Left forelimb (tissue), 1 donor: ENCODE measurements around the gene IL4I1.

Source experiments
- DNase-seq: peaks from one replicate; pipeline ENCODE4 v3.0.0-alpha.2; 2018; ENCODE audit warnings: low spot score

The IL4I1 gene

DNA sequence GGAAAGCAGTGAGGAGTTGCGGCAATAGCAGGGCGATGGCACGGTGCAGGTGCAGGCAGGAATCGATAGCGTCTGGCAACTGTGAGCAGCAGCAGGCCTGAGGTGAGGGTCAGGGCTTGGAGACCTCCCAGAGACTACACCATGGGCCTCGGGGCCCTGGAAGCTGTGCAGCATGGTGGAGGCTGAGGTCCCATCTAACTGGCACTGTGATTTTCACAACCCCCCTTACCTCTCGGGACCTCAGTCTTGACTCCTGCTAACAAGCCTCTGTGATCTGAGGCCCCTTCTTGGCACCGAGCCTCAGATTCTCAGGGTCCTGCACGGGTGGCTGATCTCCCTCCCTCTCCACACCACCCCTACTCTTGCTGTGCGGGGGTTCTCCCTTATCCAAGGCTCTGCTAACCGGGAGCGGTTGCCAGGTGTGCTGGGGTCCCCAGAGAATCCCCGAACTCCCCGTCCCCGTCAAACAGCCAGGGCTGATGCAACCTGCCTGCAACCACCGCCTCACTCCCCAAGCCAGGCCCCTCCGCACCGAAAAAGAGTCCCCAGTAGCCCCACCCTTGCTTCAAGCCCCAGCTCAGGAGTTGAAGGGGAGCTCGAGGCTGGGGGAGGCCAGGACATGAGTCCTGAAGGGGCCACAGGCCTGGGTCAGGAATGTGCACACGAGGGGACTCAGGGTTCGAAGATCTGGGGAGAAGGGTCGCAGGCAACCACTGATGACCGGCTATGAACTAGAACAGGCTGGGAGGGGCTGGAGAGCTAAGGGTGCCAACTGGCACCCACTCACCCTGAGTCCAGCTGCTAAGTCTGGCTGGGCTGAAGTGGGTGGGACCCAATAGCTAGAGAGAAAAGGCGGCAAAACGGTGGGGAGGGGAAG is 27.6 kb upstream of the IL4I1 start:
- no peak for DNase-seq

GRCh38 chr19:49923055-49924003 is 26.6 kb upstream of the IL4I1 start:
- no peak for DNase-seq

GRCh38 chr19:49921871-49922795 is 25.4 kb upstream of the IL4I1 start:
- DNase-seq, result no peak

DNA sequence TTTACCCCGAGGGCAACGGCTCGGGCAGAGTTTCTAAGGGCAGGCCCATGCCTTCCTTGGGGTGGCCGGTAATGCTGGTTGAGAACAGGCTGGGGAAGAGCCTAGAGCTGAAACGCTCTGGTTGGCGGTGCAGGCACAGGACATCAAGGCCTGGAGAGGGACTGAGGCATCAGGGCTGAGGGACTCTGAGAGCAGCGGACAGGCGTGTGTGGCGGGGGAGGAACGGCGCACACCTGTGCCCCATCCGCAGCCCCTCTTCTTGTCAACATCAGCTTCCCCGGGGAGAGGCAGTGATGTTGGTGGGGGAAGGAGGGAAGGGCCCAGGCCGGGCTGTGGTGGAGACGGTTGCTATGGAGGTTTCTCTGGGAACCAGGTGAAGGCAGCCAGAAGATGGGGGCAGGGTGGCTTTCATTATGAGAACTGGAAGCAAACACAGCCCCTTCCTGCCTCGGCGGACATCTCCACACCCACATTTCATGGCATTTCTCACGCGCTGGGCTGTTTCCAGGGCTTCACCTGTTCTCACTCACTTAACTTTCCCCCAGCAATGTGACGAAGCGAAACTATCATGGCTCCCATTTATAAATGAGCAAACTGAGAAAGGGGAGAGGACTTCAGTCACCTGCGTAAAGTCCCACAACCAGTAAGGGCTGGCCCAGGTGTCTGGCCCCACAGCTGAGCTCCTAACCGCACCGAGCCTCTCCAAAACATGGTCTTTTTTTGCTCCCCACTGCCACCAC is 24.1 kb upstream of the IL4I1 start:
- DNase-seq, result no peak

- DNase-seq, result no peak
These were observed 21.4 kb upstream of the IL4I1 start for GRCh38 chr19:49918089-49918488.

DNA sequence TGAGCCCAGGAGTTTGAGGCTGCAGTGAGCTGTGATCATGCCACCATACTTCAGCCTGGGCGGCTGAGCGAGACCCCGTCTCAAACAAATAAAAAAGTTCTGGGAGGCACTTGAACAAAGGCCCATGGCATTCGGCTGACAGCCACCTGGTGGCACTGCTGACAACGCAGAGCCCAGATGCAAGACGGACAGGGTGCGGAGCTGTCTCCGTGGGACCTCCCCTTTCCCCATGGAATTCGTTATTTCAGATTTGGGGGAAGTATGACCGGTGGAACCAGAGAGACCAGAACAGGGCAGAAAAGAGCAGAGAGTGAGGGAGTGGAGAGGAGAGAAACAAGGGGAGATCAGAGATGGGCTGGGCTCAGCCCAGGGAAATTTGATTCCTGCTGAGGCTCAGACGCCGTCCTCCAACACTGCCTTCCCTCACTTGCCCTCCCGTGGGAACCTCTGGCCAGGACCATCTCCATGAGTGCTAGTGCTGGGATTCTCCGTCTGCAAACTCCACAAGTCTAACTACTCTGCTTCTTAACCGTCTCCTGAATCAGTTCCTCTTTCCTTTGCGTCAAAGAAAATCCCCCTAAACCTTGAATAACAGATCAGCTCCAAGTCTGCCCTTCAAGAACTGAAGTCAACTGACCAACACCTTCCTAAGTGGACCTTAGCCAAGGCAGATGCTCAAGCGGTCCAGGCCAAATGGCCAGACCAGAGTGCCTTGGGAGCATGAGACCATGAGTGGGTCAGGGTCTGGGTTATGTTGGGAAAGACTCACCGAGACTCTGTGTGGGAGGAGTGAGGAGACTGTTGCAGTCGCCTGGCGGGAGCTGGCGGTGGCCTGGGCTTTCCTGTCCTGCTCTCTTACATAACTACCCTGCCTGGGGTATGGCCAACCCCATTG is 20.4 kb upstream of the IL4I1 start:
- DNase-seq, result no peak

GRCh38 chr19:49915271-49915670 is 18.6 kb upstream of the IL4I1 start:
- DNase-seq, result no peak

- DNase-seq, result no peak
These were observed 17.0 kb upstream of the IL4I1 start for GRCh38 chr19:49913720-49914119.

- DNase-seq, result no peak
These were observed 16.4 kb upstream of the IL4I1 start for GRCh38 chr19:49912965-49913685.

- no peak for DNase-seq
These were observed 14.9 kb upstream of the IL4I1 start for GRCh38 chr19:49911381-49912145.

GRCh38 chr19:49910179-49910578 is 13.5 kb upstream of the IL4I1 start:
- DNase-seq, result no peak

DNA sequence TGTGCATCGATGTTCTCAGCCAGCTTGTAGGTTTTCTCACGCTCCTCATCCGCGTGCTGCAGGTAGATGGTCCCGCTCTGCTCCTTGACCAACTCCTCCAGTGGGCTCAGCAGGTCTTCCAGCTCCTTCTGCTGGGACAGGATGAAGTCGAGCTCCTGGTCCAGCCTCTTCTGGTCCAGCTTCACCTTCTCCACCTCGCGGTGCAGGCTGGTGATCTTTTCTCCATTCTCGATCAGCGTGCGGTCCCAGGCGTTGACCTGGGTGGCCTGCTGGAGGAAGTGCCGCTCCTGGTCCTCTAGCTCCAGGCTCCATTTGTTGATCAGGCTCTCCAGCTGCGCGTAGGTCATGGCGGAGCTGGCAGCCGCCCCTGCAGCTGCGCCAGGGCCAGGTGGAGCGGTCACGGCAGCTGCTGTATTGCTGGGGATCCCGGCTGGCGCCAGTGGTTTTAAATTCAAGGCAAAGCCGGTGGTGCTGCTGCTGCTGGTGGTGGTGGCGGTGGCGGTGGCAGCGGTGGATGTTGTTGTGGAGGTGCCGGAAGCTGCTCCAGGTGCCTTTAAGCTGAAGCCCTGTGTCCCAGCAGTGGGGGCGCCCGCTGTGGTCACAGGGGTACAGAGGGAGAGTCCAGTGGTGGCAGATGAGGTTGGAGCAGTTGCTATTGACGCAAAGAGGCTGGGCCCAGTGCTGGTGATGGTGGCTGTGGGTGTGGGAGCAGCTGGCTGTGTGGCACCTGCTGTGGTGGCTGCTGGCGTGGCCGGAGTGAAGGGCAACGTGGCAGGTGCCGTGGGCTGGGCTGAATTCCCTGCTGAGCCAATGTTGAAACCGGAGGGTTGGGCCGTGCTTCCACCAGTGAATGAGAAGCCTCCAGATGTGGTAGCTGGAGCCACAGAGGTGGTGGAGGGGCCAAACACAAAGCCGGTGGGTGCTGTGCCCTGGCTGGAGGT is 12.1 kb upstream of the IL4I1 start:
- DNase-seq, result no peak

DNA sequence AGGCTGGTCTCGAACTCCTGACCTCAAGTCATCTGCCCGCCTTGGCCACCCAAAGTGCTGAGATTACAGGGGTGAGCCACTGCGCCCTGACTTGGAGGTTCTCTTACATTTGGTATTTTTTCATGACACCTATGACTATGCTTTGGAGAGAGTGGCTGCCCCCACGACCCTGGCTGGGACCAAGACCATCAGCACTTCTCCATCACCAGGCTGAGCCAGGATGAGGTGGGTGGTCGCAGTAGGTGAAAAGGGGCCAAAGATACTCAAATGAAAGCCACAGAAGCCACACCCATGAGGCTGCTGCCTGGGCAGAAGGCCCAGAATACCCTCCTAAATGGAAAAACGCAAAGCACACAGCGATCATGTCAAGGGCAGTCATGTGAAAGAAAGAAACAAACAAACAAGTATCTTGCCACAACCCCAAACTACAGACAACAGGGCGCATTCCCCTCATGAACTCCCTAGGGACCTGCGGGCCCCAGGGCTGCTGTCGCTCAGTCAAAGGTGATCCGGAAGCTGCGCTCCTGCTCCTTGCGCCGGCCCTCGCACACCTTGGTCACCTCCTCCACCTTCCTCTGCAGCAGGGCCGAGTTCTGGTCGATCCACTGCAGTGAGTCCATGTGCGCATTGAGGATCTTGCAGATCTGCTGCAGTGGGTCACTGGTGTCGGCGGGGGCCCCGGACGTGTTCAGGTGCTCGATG is 11.2 kb upstream of the IL4I1 start:
- no peak for DNase-seq

- DNase-seq, result no peak
These were observed 10.3 kb upstream of the IL4I1 start for GRCh38 chr19:49906879-49907564.

- no peak for DNase-seq
These were observed 7.4 kb upstream of the IL4I1 start for GRCh38 chr19:49904136-49904535.
